Uterus (tissue), 2 donors: Measurements from ENCODE around the gene PPP1R27.
"Not testable (repeated sequence)": the region's sequence is repeated elsewhere in the genome, so short reads cannot be mapped to it uniquely, and the experiment has no call there.

Experiments
- POLR2A ChIP-seq, 2 donors: fragments of 450-650 bp; IDR thresholded peaks; one replicate each; pipeline ENCODE4 v1.6.1; 2016; ENCODE audit warnings: antibody characterized with exemption in 2 of 2, mild to moderate bottlenecking in 1 of 2, moderate library complexity in 1 of 2
- TF ChIP-seq, protein P1 (sequence below), 4 experiments: fragments of 200-600 bp in 2 of 4; fragments of 450-650 bp in 2 of 4; sonication (generic) in 2 of 4; IDR thresholded peaks; one replicate each; pipeline ENCODE4 v1.5.1; 2016 to 2019; ENCODE audit warnings: antibody characterized with exemption in 4 of 4, mild to moderate bottlenecking in 2 of 4, moderate library complexity in 1 of 4

- not testable (repeated sequence) for TF ChIP-seq POLR2A (IDR thresholded peaks at IDR 0.05)
- TF ChIP-seq, protein P1, sequence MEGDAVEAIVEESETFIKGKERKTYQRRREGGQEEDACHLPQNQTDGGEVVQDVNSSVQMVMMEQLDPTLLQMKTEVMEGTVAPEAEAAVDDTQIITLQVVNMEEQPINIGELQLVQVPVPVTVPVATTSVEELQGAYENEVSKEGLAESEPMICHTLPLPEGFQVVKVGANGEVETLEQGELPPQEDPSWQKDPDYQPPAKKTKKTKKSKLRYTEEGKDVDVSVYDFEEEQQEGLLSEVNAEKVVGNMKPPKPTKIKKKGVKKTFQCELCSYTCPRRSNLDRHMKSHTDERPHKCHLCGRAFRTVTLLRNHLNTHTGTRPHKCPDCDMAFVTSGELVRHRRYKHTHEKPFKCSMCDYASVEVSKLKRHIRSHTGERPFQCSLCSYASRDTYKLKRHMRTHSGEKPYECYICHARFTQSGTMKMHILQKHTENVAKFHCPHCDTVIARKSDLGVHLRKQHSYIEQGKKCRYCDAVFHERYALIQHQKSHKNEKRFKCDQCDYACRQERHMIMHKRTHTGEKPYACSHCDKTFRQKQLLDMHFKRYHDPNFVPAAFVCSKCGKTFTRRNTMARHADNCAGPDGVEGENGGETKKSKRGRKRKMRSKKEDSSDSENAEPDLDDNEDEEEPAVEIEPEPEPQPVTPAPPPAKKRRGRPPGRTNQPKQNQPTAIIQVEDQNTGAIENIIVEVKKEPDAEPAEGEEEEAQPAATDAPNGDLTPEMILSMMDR (IDR thresholded peaks at IDR 0.05), result not testable (repeated sequence)
These were observed 5.2 kb upstream of the PPP1R27 start for GRCh38 chr17:81840059-81840458.
